Neural progenitor cell (in vitro differentiated cells): ENCODE data around the gene KRT24. TPM values are rescaled to one million over a fixed set of nuclear protein-coding genes. Genes with fewer than 3 reads are reported as not detected.

Experiments
- DNase-seq: peaks from one replicate; pipeline ENCODE4 v3.0.0-alpha.2; 2016; ENCODE audit warnings: low spot score
- H2AFZ ChIP-seq: fragments of 200-600 bp; sonication (generic); replicated peaks from 2 replicates; pipeline ENCODE4 v1.6.1; 2016; ENCODE audit warnings: antibody characterized with exemption
- H3F3A ChIP-seq: fragments of 200-600 bp; sonication (generic); 2 replicates; pipeline ENCODE4 v1.6.1; 2016; ENCODE audit warnings: antibody characterized with exemption, low read depth
- H3K27ac ChIP-seq: fragments of 200-600 bp; sonication (generic); 2 replicates; pipeline ENCODE4 v1.5.1; 2016; ENCODE audit warnings: mild to moderate bottlenecking
- H3K27me3 ChIP-seq: fragments of 200-600 bp; sonication (generic); 2 replicates; pipeline ENCODE4 v1.6.1; 2016; ENCODE audit warnings: mild to moderate bottlenecking, moderate library complexity
- H3K36me3 ChIP-seq: fragments of 200-600 bp; sonication (generic); 2 replicates; pipeline ENCODE4 v1.5.1; 2016
- H3K4me1 ChIP-seq: fragments of 200-600 bp; sonication (generic); 2 replicates; pipeline ENCODE4 v1.6.1; 2016; ENCODE audit warnings: mixed run types
- H3K4me2 ChIP-seq: fragments of 200-600 bp; sonication (generic); 2 replicates; pipeline ENCODE4 v1.6.1; 2016
- H3K4me3 ChIP-seq: fragments of 200-600 bp; sonication (generic); 2 replicates; pipeline ENCODE4 v1.5.1; 2016
- H3K79me2 ChIP-seq: fragments of 200-600 bp; sonication (generic); 2 replicates; pipeline ENCODE4 v1.6.1; 2016; ENCODE audit warnings: low read depth
- H3K9ac ChIP-seq: fragments of 200-600 bp; sonication (generic); 2 replicates; pipeline ENCODE4 v1.6.1; 2016
- H3K9me3 ChIP-seq: fragments of 200-600 bp; sonication (generic); 2 replicates; pipeline ENCODE4 v1.5.1; 2016; ENCODE audit warnings: low read depth
- H4K20me1 ChIP-seq: fragments of 200-600 bp; sonication (generic); 2 replicates; pipeline ENCODE4 v1.6.1; 2016; ENCODE audit warnings: low read depth
- H3K27ac Mint-ChIP-seq: 3 replicates; pipeline ENCODE4 v1.8.0; 2021; ENCODE audit warnings: mixed read lengths
- H3K27me3 Mint-ChIP-seq: 2 replicates; pipeline ENCODE4 v1.8.0; 2022; ENCODE audit warnings: low read depth, mild to moderate bottlenecking, inconsistent platforms, moderate library complexity, mixed read lengths; ENCODE audit not compliant: insufficient read depth
- H3K36me3 Mint-ChIP-seq: 3 replicates; pipeline ENCODE4 v1.8.0; 2021; ENCODE audit warnings: mixed read lengths
- H3K4me1 Mint-ChIP-seq: 3 replicates; pipeline ENCODE4 v1.8.0; 2021; ENCODE audit warnings: mixed read lengths
- H3K4me3 Mint-ChIP-seq: 3 replicates; pipeline ENCODE4 v1.8.0; 2021; ENCODE audit warnings: mild to moderate bottlenecking, moderate library complexity, mixed read lengths
- H3K9me3 Mint-ChIP-seq: 3 replicates; pipeline ENCODE4 v1.8.0; 2020; ENCODE audit warnings: mixed read lengths
- CTCF ChIP-seq: fragments of 200-600 bp; sonication (generic); IDR thresholded peaks from 2 replicates; pipeline ENCODE4 v1.5.1; 2017; ENCODE audit warnings: antibody characterized with exemption, mild to moderate bottlenecking
- EZH2 ChIP-seq: fragments of 200-600 bp; sonication (generic); IDR thresholded peaks from 2 replicates; pipeline ENCODE4 v1.6.1; 2017; ENCODE audit warnings: antibody characterized with exemption, mild to moderate bottlenecking, moderate library complexity
- EZH2phosphoT487 ChIP-seq: fragments of 200-600 bp; sonication (generic); IDR thresholded peaks from 2 replicates; pipeline ENCODE4 v1.6.1; 2017; ENCODE audit warnings: antibody characterized with exemption
- total RNA-seq: library from RNA; depleted of rRNA; stranded (reverse); fragments of >200 nt; gene quantifications from 2 replicates; pipeline ENCODE4 v1.2.3, GENCODE V29; 2015; ENCODE audit warnings: low replicate concordance

KRT24 gene
- total RNA-seq, 1 donor from 2014 or later = not detected

- Histone ChIP-seq H4K20me1 (no peaks in the 10 kb centered on the region), H3K79me2 (no peaks in the 10 kb centered on the region), H3K27me3 (no peaks in the 10 kb centered on the region), H3F3A (no peaks in the 10 kb centered on the region), H3K4me1 (no peaks in the 10 kb centered on the region), H3K27ac (no peak overlapping the region), H3K9ac (no peak overlapping the region), H3K4me3 (no peak overlapping the region), H3K9me3 (no peaks in the 10 kb centered on the region), H3K4me2 (no peak overlapping the region), H3K36me3 (no peaks in the 10 kb centered on the region), H2AFZ (no peak overlapping the region)
- Mint-ChIP-seq H3K27ac (no peak overlapping the region), H3K9me3 (peaks cover 2% of the 10 kb centered on the region), H3K4me1 (no peaks in the 10 kb centered on the region), H3K4me3 (no peak overlapping the region), H3K27me3 (peaks cover 18% of the 10 kb centered on the region), H3K36me3 (no peaks in the 10 kb centered on the region)
- no peak for TF ChIP-seq EZH2
- TF ChIP-seq CTCF = peak; percentile 22
- DNase-seq = peak; percentile 11
These were observed 10.9 kb upstream of the KRT24 start for GRCh38 chr17:40714473-40714872.

- Histone ChIP-seq H3K79me2 (no peaks in the 10 kb centered on the region), H2AFZ (no peak overlapping the region), H3K4me2 (no peak overlapping the region), H3K4me3 (no peak overlapping the region), H4K20me1 (no peaks in the 10 kb centered on the region), H3K27ac (no peak overlapping the region), H3K9me3 (no peaks in the 10 kb centered on the region), H3K27me3 (no peaks in the 10 kb centered on the region), H3F3A (no peaks in the 10 kb centered on the region), H3K9ac (no peak overlapping the region), H3K36me3 (no peaks in the 10 kb centered on the region), H3K4me1 (peaks cover 7% of the 10 kb centered on the region)
- H3K4me3 Mint-ChIP-seq = no peak overlapping the region
- no peak for DNase-seq
- H3K27ac Mint-ChIP-seq = peak overlapping the region; percentile 42
- TF ChIP-seq CTCF = no peak
- no peak for TF ChIP-seq EZH2phosphoT487
- no peak for TF ChIP-seq EZH2
- peaks cover 14% of the 10 kb centered on the region for H3K4me1 Mint-ChIP-seq
- no peaks in the 10 kb centered on the region for H3K36me3 Mint-ChIP-seq
- H3K9me3 Mint-ChIP-seq = no peaks in the 10 kb centered on the region
- peaks cover 4% of the 10 kb centered on the region for H3K27me3 Mint-ChIP-seq
These were observed 4.2 kb upstream of the KRT24 start for GRCh38 chr17:40707745-40708144.

GRCh38 chr17:40705584-40705983 is 2.0 kb upstream of the KRT24 start:
- Mint-ChIP-seq H3K4me1 (peaks cover 14% of the 10 kb centered on the region), H3K27ac (no peak overlapping the region), H3K36me3 (no peaks in the 10 kb centered on the region), H3K4me3 (no peak overlapping the region), H3K9me3 (no peaks in the 10 kb centered on the region), H3K27me3 (peaks cover 2% of the 10 kb centered on the region)
- H2AFZ ChIP-seq = no peak overlapping the region
- H4K20me1 ChIP-seq = no peaks in the 10 kb centered on the region
- no peaks in the 10 kb centered on the region for H3K79me2 ChIP-seq
- H3K4me2 ChIP-seq = no peak overlapping the region
- no peak for DNase-seq
- no peak overlapping the region for H3K9ac ChIP-seq
- H3K4me3 ChIP-seq = no peak overlapping the region
- TF ChIP-seq CTCF = no peak
- TF ChIP-seq EZH2phosphoT487 = no peak
- no peak for TF ChIP-seq EZH2
- H3K27me3 ChIP-seq = no peaks in the 10 kb centered on the region
- H3F3A ChIP-seq = no peaks in the 10 kb centered on the region
- H3K9me3 ChIP-seq = no peaks in the 10 kb centered on the region
- peaks cover 7% of the 10 kb centered on the region for H3K4me1 ChIP-seq
- H3K27ac ChIP-seq = no peak overlapping the region
- H3K36me3 ChIP-seq = no peaks in the 10 kb centered on the region
